SH-SY5Y (cell line): ENCODE results near the gene ALG9.

Source experiments
- GATA2 ChIP-seq: IDR thresholded peaks from 2 replicates; pipeline ENCODE4 v1.6.1; 2011; ENCODE audit warnings: mild to moderate bottlenecking, low read depth, low read length
- GATA3 ChIP-seq: IDR thresholded peaks from 2 replicates; pipeline ENCODE4 v1.6.1; 2011; ENCODE audit warnings: low read depth, mild to moderate bottlenecking, low read length, moderate library complexity

DNA sequence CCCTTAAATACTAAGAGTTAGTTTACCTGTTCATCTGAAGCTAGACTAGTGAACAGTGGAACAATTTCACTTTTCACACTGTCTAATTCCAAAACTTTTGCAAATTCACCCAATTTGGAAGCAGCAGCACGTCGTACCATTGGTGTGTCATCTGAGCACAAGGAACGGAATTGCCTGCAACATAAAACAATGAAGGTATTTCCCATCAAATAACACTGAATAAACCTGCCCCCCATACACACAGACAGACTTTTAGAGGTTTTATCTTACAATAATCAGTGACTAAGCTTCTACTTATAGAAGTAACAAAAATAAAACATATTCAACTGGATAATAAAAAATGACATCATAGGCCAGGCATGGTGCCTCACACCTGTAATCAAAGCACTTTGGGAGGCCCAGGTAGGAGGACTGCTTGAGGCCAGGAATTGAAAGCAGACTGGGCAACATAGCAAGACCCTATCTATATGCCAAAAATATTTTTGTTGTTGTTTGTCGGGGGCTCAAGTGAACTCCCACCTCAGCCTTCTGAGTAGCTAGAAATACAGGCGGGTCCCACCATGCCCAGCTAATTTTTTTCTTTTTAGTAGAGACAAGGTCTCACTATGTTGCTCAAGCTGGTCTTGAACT, 111.5 kb downstream of the ALG9 start:
- TF ChIP-seq GATA2 (no peak), GATA3 (no peak)
